T1000 (cell line): ENCODE data around the gene LMNB1.
"Not testable (repeated sequence)": the region's sequence is repeated elsewhere in the genome, so short reads cannot be mapped to it uniquely, and the experiment has no call there.

Source experiments
- DNase-seq: peaks from one replicate; lab custom pipeline; 2025; ENCODE audit warnings: mixed read lengths; lab: John Stamatoyannopoulos, UW

LMNB1 gene

GRCh38 chr5:126778675-126779403, 1.9 kb downstream of the LMNB1 start:
- no peak for DNase-seq

DNA sequence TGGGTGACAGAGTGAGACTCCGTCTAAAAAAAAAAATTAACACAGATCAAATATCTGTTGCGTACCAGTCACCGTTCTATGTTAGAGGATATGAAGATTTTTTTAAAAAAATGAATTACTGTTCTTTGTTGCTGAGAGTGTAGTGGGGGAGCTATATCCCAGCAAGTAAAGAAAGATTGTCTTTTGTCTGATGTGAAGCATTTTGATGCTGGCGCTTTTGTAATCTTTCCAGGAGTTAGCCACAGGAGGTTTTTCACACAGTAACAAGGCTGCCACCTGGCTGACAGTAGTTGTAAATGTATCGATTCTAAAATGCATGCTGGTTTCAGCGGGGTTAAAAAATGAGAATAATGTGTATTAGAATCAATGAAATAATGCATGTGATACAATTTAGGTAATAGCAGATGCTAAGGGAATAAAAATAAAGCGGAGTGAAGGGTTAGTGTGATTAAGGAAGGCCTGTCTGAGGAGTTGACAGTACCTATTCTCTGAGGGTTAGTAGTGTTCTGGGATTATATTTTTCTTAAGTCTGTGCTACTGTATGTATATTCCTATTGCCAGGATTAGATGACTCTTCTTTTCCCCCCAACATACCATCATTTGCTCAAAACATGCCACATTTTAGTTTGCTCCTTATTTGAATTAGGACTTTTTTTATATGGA, 3.4 kb downstream of the LMNB1 start:
- no peak for DNase-seq

DNA sequence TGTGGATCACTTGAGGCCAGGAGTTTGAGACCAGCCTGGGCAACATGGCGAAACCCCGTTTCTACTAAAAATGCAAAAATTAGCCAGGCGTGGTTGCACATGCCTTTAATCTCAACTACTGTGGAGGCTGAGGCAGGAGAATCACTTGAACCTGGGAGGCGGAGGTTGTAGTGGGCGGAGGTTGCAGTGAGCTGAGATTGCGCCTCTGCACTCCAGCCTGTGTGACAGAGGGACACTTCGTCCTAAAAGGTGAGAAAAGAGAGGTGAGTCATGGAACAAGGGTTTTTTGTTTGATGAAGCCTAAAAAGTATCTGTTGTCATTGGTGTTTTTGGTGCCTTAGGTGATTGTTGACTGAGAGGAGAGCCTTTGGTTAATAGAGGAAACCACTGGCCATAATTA, 11.5 kb downstream of the LMNB1 start:
- not testable (repeated sequence) for DNase-seq

DNA sequence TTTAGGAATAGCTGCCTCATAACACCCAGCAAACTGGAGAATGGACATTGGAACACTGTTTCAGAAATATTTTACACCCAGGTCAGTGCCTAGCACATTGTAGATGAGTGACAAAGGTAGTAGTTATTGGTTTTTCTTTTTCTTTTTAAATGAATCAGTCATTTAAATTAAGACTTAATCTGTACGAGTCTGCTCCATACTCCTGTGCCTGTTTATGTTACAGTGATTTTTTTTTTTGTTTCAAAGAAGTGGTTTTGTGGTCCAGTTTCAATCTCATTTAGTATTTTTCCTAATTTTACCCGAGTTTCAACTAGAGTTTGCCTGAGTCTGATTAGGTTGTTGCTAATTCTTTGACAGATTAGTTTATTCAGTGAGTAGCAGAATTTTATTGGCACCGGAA, 16.2 kb downstream of the LMNB1 start:
- no peak for DNase-seq

DNA sequence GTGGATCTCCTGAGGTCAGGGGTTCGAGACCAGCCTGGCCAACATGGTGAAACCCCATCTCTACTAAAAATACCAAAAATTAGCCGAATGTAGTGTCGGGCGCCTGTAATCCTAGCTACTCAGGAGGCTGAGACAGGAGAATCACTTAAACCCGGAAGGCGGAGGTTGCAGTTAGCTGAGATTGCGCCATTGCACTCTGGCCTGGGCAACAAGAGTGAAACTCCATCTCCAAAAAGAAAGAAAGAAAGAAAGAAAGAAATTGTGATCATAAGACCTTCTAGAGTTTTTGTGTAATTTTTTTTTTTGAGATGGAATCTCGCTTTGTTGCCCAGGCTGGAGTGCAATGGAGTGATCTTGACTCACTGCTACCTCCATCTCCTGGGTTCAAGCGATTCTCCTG, 16.7 kb downstream of the LMNB1 start:
- not testable (repeated sequence) for DNase-seq

GRCh38 chr5:126794157-126794828, 17.4 kb downstream of the LMNB1 start:
- no peak for DNase-seq

GRCh38 chr5:126799780-126800179, 22.8 kb downstream of the LMNB1 start:
- DNase-seq, result no peak

- DNase-seq, result no peak
These were observed 24.4 kb downstream of the LMNB1 start for GRCh38 chr5:126801174-126801991.

GRCh38 chr5:126801992-126802294, 25.0 kb downstream of the LMNB1 start:
- DNase-seq, result no peak

- no peak for DNase-seq
These were observed 28.1 kb downstream of the LMNB1 start for GRCh38 chr5:126805063-126805462.

DNA sequence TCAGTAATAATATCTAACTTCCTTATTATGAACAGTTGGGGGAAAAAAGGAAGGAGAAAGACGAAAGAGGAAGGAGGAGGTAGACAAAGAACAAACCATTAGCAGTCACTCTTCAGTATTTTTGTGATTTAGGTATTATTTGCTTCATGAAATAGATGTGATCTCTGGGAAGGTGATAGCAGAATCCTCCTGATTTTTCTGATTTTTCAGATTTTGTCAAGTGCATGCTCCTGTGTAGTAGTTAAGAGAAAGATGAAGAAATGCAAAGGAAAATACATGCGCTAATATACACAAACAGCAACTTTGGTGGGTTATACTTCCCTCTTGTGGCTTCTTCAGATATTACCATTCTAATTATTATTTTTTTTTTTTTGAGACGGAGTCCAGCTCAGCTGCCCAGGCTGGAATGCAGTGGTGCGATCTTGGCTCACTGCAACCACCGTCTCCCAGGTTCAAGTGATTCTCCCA, 31.6 kb downstream of the LMNB1 start:
- DNase-seq, result no peak

- DNase-seq, result no peak
These were observed 33.0 kb downstream of the LMNB1 start for GRCh38 chr5:126809916-126810315.

DNA sequence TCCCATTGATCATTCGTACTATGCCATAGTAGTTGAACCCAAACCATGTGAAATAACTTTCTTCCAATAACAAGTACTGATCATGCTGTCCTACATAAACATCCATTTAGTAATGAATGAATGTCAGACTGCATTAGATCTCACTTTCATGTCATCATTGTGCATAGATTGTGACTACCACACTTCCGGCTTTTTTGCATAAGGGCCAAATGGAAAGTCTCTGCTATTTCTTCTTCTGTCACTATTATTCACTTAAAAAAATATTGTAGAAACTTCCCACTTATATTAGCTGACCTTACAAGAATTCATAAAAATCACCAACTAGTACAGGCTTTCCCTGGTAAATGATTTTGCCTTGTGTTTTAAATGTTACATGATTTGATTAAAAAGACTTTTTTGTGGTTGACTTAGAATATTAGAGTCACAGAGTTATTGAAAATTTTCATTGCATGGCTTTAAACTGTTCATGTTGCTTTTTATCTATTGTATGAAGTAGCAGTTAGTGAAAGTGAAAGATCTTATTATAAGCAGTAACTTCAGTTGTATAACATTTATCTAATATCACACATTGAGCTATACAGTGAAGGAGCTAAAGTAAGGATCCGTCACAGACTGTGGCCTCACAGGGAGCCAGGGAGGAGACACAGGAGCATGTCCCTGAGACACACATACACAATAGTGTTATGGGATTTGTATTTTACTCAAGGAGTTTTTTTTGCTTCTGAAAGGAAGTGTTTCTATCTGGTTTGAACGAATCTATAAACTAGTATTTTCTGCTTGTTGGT, 33.9 kb downstream of the LMNB1 start:
- no peak for DNase-seq

GRCh38 chr5:126811515-126812198, 34.7 kb downstream of the LMNB1 start:
- DNase-seq, result no peak

DNA sequence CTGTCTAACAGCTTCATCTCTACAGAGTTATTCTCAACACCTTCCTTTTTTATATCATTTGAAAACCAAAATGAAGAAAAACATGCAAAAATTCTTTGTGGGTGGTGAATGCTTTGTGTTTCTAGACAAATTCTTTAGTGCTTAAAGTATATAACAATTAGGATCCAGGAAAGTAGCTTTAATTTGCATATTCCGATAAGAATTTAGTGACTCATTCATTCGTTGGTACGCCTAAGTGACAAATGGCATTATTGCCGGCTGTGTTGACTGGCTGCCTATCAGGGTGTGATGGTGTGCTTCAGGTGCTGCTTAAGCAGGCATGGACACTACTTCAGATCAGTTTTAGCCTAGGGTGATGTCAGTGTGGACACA, 35.2 kb downstream of the LMNB1 start:
- no peak for DNase-seq

- not testable (repeated sequence) for DNase-seq
These were observed 36.9 kb downstream of the LMNB1 start for GRCh38 chr5:126813799-126814198.

DNA sequence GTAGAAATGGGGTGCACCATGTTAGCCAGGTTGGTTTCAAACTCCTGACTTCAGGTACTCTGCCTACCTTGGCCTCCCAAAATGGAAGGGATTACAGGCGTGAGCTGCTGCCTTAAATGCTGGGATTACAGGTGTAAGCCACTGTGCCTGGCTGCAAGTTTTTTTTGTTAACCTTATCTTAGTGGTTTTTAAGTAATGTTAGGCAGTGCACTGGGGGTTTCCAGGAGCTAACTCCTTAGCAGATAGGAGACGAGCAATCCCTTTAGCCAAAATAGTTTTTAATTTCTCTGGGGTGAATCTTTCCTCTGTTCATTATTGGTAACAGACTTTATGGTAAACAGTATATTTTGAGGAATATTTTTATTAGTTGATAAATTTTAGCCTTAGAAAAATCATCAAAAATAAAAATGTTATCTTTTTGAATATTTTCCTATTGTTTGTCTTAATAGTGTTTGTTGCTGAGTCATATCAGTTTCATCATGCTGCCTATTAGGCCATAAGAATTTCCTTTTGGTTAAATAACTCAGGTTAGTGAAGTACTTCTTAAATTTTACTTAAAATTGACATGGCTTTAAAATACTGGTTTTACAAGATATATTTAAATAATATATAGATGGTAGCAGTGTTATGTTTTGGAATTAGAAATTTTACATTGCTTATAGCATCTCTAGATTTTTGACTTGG, 37.9 kb downstream of the LMNB1 start:
- DNase-seq, result no peak

GRCh38 chr5:126816649-126817048, 39.7 kb downstream of the LMNB1 start:
- no peak for DNase-seq

- no peak for DNase-seq
These were observed 41.8 kb downstream of the LMNB1 start for GRCh38 chr5:126818736-126819135.

DNA sequence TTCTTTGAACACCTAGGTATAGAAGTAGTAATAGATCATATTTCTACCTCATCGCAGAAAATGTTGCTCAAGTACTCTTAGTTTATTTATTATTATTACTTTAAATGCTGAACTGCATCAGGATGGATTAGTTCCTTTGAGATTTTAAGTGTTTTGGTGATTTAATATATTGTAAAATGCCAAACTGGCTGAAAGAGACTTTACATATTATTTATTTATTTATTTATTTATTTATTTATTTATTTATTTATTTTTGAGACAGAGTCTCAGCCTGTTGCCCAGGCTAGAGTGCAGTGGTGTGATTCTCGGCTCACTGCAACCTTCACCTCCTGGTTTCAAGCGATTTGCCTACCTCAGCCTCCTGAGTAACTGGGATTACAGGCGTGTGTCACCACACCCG, 42.3 kb downstream of the LMNB1 start:
- no peak for DNase-seq
